HG02763 (cell line): ENCODE data around the gene PTPN5.

Source experiments
- ATAC-seq: cut with Tn5 transposase; IDR thresholded peaks from one replicate; pipeline ENCODE4 v1.9.1; 2021; ENCODE audit warnings: mild to moderate bottlenecking, moderate library complexity; ENCODE audit not compliant: unreplicated experiment

PTPN5 gene

GRCh38 chr11:18743365-18743764, 48.2 kb downstream of the PTPN5 start:
- no peak for ATAC-seq

- ATAC-seq: no peak
Observed at GRCh38 chr11:18741783-18742182, 49.8 kb downstream of the PTPN5 start.

- no peak for ATAC-seq
Observed at GRCh38 chr11:18739685-18740084, 51.9 kb downstream of the PTPN5 start.

GRCh38 chr11:18737642-18738041, 54.0 kb downstream of the PTPN5 start:
- ATAC-seq: no peak

GRCh38 chr11:18736590-18737148, 54.9 kb downstream of the PTPN5 start:
- ATAC-seq: no peak

GRCh38 chr11:18733202-18733601, 58.4 kb downstream of the PTPN5 start:
- ATAC-seq: no peak

GRCh38 chr11:18731949-18732821, 59.4 kb downstream of the PTPN5 start:
- ATAC-seq: peak; percentile 39

GRCh38 chr11:18731441-18731840, 60.2 kb downstream of the PTPN5 start:
- no peak for ATAC-seq

GRCh38 chr11:18730020-18730419, 61.6 kb downstream of the PTPN5 start:
- no peak for ATAC-seq

GRCh38 chr11:18729426-18729825, 62.2 kb downstream of the PTPN5 start:
- ATAC-seq: no peak

GRCh38 chr11:18728658-18729057, 62.9 kb downstream of the PTPN5 start:
- ATAC-seq: no peak

GRCh38 chr11:18727479-18728236, 63.9 kb downstream of the PTPN5 start:
- no peak for ATAC-seq

- ATAC-seq: no peak
Observed at GRCh38 chr11:18726040-18726439, 65.6 kb downstream of the PTPN5 start, which contains the start of gene IGSF22. TSS of gene IGSF22 (minus strand) at chr11:18726188. CDS start at chr11:18724236, 1,952 bp downstream.

- no peak for ATAC-seq
Observed at GRCh38 chr11:18723991-18724390, 67.6 kb downstream of the PTPN5 start.

- ATAC-seq: no peak
Observed at GRCh38 chr11:18722293-18722637, 69.3 kb downstream of the PTPN5 start.

- peak; percentile 56 for ATAC-seq
Observed at GRCh38 chr11:18721561-18722292, 69.9 kb downstream of the PTPN5 start.

- peak; percentile 63 for ATAC-seq
Observed at GRCh38 chr11:18720808-18721560, 70.6 kb downstream of the PTPN5 start.

GRCh38 chr11:18720091-18720807, 71.3 kb downstream of the PTPN5 start:
- ATAC-seq: no peak

GRCh38 chr11:18715476-18715875, 76.1 kb downstream of the PTPN5 start:
- ATAC-seq: no peak

GRCh38 chr11:18714443-18714780, 77.2 kb downstream of the PTPN5 start:
- no peak for ATAC-seq
